Keratinocyte (primary cell): Measurements from ENCODE around the gene CGNL1.

Experiments
- CTCF ChIP-seq, 3 experiments: IDR thresholded peaks in 1 of 3; conservative IDR thresholded peaks in 1 of 3; optimal IDR thresholded peaks in 1 of 3; 2 replicates in 2 of 3; 3 replicates in 1 of 3; pipeline versions ENCODE3 to v1.5.1; 2011; ENCODE audit warnings: low read length in 3 of 3, mild to moderate bottlenecking in 3 of 3, moderate library complexity in 2 of 3, control low read depth in 1 of 3, inconsistent platforms in 1 of 3; ENCODE audit not compliant: insufficient read depth in 2 of 3; ENCODE audit errors: extremely low read depth in 1 of 3
- EZH2 ChIP-seq: IDR thresholded peaks from one replicate; pipeline ENCODE4 v1.6.1; 2012; ENCODE audit warnings: inconsistent platforms, mild to moderate bottlenecking, low read length, moderate library complexity

- TF ChIP-seq EZH2 (no peak), CTCF (optimal IDR thresholded peaks at IDR 0.05 in 1 of 3, IDR thresholded peaks at IDR 0.05 in 1 of 3, conservative IDR thresholded peaks at IDR 0.05 in 1 of 3; ENCODE audit: extremely low read depth in 1 of 3, insufficient read depth in 2 of 3, low read length in 3 of 3) (peak; percentile 25 to 44 (median 43))
Observed at GRCh38 chr15:57503051-57503702, 126.9 kb downstream of the CGNL1 start.
